Endothelial cell of umbilical vein (primary cell): ENCODE results near the gene PSMG2. TPM values are rescaled to one million over a fixed set of nuclear protein-coding genes. Genes with fewer than 3 reads are reported as not detected.

Experiments
- BruUV-seq: library from RNA; stranded (reverse); fragments of 400-500 nt; replicated peaks from 2 replicates; lab custom pipeline; 2021; lab: Mats Ljungman, UMichigan
- CTCF ChIA-PET: fragments of 300-600, 350-600 bp; sonication (Branson Sonifier 250); formaldehyde crosslinking; loops from one replicate; lab custom pipeline; 2021; ENCODE audit warnings: antibody characterized with exemption, inconsistent platforms; lab: Charles Lee
- POLR2A ChIA-PET: fragments of 300-600, 350-600 bp; sonication (Branson Sonifier 250); formaldehyde crosslinking; loops from one replicate; lab custom pipeline; 2021; ENCODE audit warnings: antibody characterized with exemption, inconsistent platforms; lab: Charles Lee
- DNase-seq: peaks from one replicate; pipeline ENCODE4 v3.0.0-alpha.2; 2011; ENCODE audit warnings: low read depth, low spot score
- FAIRE-seq: peaks from 2 replicates; lab custom pipeline; 2011; peaks lifted over from hg19 to GRCh38; lab: Jason Lieb, UNC
- H2AFZ ChIP-seq: 2 replicates; pipeline ENCODE4 v1.6.0; 2012; ENCODE audit warnings: low read depth, low read length, control low read depth, inconsistent platforms
- H3K27ac ChIP-seq: 2 replicates; pipeline ENCODE4 v1.5.1; 2011; ENCODE audit warnings: low read depth, mild to moderate bottlenecking, control low read depth, low read length, moderate library complexity; ENCODE audit not compliant: insufficient read depth
- H3K27me3 ChIP-seq, 2 experiments: 2 replicates each; pipeline versions ENCODE4 v1.6.0 to v1.6.1; 2011; ENCODE audit warnings: low read length in 2 of 2, mixed read lengths in 1 of 2; ENCODE audit not compliant: control insufficient read depth in 2 of 2, insufficient read depth in 2 of 2
- H3K36me3 ChIP-seq, 2 experiments: 2 replicates in 1 of 2; 3 replicates in 1 of 2; pipeline ENCODE4 v1.5.1; 2011; ENCODE audit warnings: low read length in 2 of 2, mild to moderate bottlenecking in 1 of 2, moderate library complexity in 1 of 2; ENCODE audit not compliant: control insufficient read depth in 2 of 2, insufficient read depth in 2 of 2; ENCODE audit errors: extremely low read depth in 1 of 2
- H3K4me1 ChIP-seq: 3 replicates; pipeline ENCODE4 v1.5.1; 2011; ENCODE audit warnings: mild to moderate bottlenecking, low read length; ENCODE audit not compliant: control insufficient read depth, insufficient read depth; ENCODE audit errors: extremely low read depth
- H3K4me2 ChIP-seq: 2 replicates; pipeline ENCODE4 v1.6.1; 2011; ENCODE audit warnings: low read length, control low read depth, mixed read lengths; ENCODE audit not compliant: insufficient read depth
- H3K4me3 ChIP-seq, 3 experiments: fragments of 200-600 bp in 1 of 3; sonication (generic), shearing (Covaris generic) in 1 of 3; replicated peaks in 1 of 3; 2 replicates each; pipeline ENCODE4 v1.5.1; 2011 to 2016; ENCODE audit warnings: control low read depth in 3 of 3, low read length in 3 of 3, mild to moderate bottlenecking in 2 of 3, inconsistent platforms in 1 of 3, low read depth in 1 of 3, moderate library complexity in 1 of 3; ENCODE audit not compliant: insufficient read depth in 1 of 3
- H3K79me2 ChIP-seq: 2 replicates; pipeline ENCODE4 v1.6.0; 2012; ENCODE audit warnings: low read length, inconsistent platforms; ENCODE audit not compliant: control insufficient read depth, insufficient read depth
- H3K9ac ChIP-seq: replicated peaks from 2 replicates; pipeline ENCODE3; 2011; ENCODE audit warnings: low read length, control low read depth; ENCODE audit not compliant: insufficient read depth; ENCODE audit errors: extremely low read depth
- H3K9me1 ChIP-seq: replicated peaks from 3 replicates; pipeline ENCODE4 v1.6.0; 2011; ENCODE audit warnings: mild to moderate bottlenecking, low read length; ENCODE audit not compliant: control insufficient read depth, insufficient read depth; ENCODE audit errors: extremely low read depth
- H3K9me3 ChIP-seq: replicated peaks from 2 replicates; pipeline ENCODE4 v1.5.1; 2012; ENCODE audit warnings: low read length, inconsistent platforms; ENCODE audit not compliant: control insufficient read depth, insufficient read depth
- H4K20me1 ChIP-seq: replicated peaks from 2 replicates; pipeline ENCODE3; 2011; ENCODE audit warnings: mild to moderate bottlenecking, low read length; ENCODE audit not compliant: control insufficient read depth, insufficient read depth; ENCODE audit errors: extremely low read depth
- EZH2 ChIP-seq: IDR thresholded peaks from 2 replicates; pipeline ENCODE4 v1.6.1; 2012; ENCODE audit warnings: borderline replicate concordance, low read depth, mild to moderate bottlenecking, moderate library complexity, low read length, inconsistent platforms; ENCODE audit not compliant: severe bottlenecking
- FOS ChIP-seq: IDR thresholded peaks from 2 replicates; pipeline ENCODE4 v1.6.1; 2011; ENCODE audit warnings: mild to moderate bottlenecking, low read length, moderate library complexity, borderline replicate concordance; ENCODE audit not compliant: insufficient read depth
- GATA2 ChIP-seq: IDR thresholded peaks from 2 replicates; pipeline ENCODE4 v1.7.0; 2011; ENCODE audit warnings: low read depth, mild to moderate bottlenecking, moderate library complexity, mixed read lengths, low read length; ENCODE audit not compliant: insufficient read length, insufficient read depth
- JUN ChIP-seq: IDR thresholded peaks from 2 replicates; pipeline ENCODE4 v1.6.1; 2011; ENCODE audit warnings: borderline replicate concordance, low read depth; ENCODE audit not compliant: insufficient read length, insufficient read depth
- MYC ChIP-seq: IDR thresholded peaks from one replicate; pipeline ENCODE4 v1.6.1; 2011; ENCODE audit warnings: mild to moderate bottlenecking, low read depth, low read length
- POLR2A ChIP-seq: IDR thresholded peaks from 2 replicates; pipeline ENCODE4 v1.6.1; 2012; ENCODE audit warnings: low read depth, mild to moderate bottlenecking, control low read depth, low read length
- POLR2AphosphoS5 ChIP-seq: IDR thresholded peaks from 2 replicates; pipeline ENCODE4 v1.6.1; 2012; ENCODE audit warnings: low read depth, mild to moderate bottlenecking, control low read depth, low read length, moderate library complexity; ENCODE audit not compliant: insufficient read depth
- dilution Hi-C: fragments of 300-500 bp; cut with MboI; formaldehyde crosslinking; loops from one replicate; pipeline ENCODE4 v1.15.0; 2019; ENCODE audit warnings: low sequenced_read_pairs; ENCODE audit not compliant: extremely low pct_ligation_motif_present
- intact Hi-C: fragments of 100-400 bp; cut with micrococcal nuclease; formaldehyde crosslinking; loops from one replicate; pipeline ENCODE4 v1.10.0; 2022
- polyA plus RNA-seq, 4 experiments: library from polyadenylated mRNA; depleted of rRNA in 3 of 4; stranded (reverse) in 3 of 4; unstranded in 1 of 4; fragments of >200 nt; gene quantifications; 2 replicates each; pipeline versions ENCODE4 v1.2.1 to v1.2.3, GENCODE V29; 2011 to 2012; ENCODE audit warnings: missing spikeins in 1 of 4
- total RNA-seq: library from RNA; stranded (reverse); gene quantifications from 2 replicates; pipeline ENCODE4 v1.2.3, GENCODE V29; 2021
- TF ChIP-seq, protein P1 (sequence below), 2 donors: IDR thresholded peaks; 1 replicate in 1 of 2; 2 replicates in 1 of 2; pipeline ENCODE4 v1.5.1; 2011; ENCODE audit warnings: low read length in 2 of 2, mild to moderate bottlenecking in 2 of 2, moderate library complexity in 2 of 2, control low read depth in 1 of 2, inconsistent platforms in 1 of 2, low read depth in 1 of 2; ENCODE audit not compliant: insufficient read depth in 1 of 2; ENCODE audit errors: extremely low read depth in 1 of 2
- TF ChIP-seq, protein P2 (sequence below): IDR thresholded peaks from 2 replicates; pipeline ENCODE4 v1.6.1; 2011; ENCODE audit not compliant: insufficient read depth, insufficient read length

The PSMG2 gene
- total and polyA plus RNA-seq, 2 donors (not counting 3 experiments of a cell fraction or from before 2014, with no cell fraction given): 42.0 to 71.0 TPM

DNA sequence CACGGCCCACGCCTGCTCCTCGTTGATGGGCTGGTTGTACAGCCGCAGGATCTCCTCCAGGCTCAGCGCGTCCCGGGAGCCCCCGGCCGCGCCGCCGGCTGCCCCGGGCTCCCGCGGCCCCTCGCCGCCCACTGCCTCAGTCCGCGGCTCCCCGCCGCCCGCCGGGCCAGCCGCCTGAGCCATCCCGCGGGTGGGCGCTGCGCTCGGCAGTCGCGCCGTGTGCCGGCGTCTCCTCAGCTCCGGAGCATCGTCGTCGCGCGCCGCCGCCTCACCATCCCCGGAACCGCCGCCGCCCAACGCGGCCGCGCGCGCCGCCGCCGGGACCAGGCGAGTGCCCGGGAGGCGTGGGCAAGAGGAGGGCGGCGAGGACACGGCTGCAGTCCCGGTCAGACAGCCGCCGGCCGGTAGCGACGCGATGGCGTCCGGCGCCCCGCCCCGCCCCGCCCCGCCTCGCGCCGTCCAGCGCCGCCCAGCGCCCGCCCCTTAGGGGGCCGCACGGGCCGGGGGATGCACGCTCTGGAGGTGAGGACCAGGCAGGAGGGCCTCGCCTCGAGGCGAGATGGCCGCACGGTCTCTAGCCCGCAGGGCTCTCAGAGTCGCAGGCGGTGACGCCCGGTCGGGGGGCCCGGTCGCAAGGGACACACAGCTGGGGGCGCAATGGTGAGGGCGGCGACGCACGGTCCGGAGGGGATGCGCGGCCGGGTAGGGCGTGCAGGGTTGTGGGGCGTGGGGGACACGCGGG is 45.0 kb upstream of the PSMG2 start, which contains the start of gene SPIRE1:
Gene SPIRE1 (minus strand): TSS at position 424 of the 742 bp plus-strand sequence. CDS start 241 bp downstream, at position 183.
- Histone ChIP-seq H3K4me1 (peaks cover 43% of the 10 kb centered on the region), H3K36me3 (no peaks in the 10 kb centered on the region), H3K9ac (peak within 1 kb of the TSS; percentile 100), H2AFZ (peak within 1 kb of the TSS; percentile 84), H3K9me3 (no peaks in the 10 kb centered on the region), H3K79me2 (peaks cover 47% of the 10 kb centered on the region), H3K27ac (peak within 1 kb of the TSS; percentile 99), H3K9me1 (no peaks in the 10 kb centered on the region), H3K27me3 (no peaks in the 10 kb centered on the region), H4K20me1 (peaks cover under 1% of the 10 kb centered on the region), H3K4me3 (peak within 1 kb of the TSS; percentile 65 to 99 (median 92)), H3K4me2 (peak within 1 kb of the TSS; percentile 99)
- no TSS peak for BruUV-seq
- intact Hi-C loops (loop anchor here (1.0 to 10.0 kb wide), 8 partner anchors 51 to 373 kb away; partner anchors contain the start of genes AFG3L2 and PRELID3A), dilution Hi-C loops (no loop called here)
- DNase-seq (peak; percentile 72), FAIRE-seq (no peak)
- TF ChIP-seq, protein P1, sequence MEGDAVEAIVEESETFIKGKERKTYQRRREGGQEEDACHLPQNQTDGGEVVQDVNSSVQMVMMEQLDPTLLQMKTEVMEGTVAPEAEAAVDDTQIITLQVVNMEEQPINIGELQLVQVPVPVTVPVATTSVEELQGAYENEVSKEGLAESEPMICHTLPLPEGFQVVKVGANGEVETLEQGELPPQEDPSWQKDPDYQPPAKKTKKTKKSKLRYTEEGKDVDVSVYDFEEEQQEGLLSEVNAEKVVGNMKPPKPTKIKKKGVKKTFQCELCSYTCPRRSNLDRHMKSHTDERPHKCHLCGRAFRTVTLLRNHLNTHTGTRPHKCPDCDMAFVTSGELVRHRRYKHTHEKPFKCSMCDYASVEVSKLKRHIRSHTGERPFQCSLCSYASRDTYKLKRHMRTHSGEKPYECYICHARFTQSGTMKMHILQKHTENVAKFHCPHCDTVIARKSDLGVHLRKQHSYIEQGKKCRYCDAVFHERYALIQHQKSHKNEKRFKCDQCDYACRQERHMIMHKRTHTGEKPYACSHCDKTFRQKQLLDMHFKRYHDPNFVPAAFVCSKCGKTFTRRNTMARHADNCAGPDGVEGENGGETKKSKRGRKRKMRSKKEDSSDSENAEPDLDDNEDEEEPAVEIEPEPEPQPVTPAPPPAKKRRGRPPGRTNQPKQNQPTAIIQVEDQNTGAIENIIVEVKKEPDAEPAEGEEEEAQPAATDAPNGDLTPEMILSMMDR (IDR thresholded peaks at IDR 0.05; ENCODE audit: extremely low read depth in 1 of 2, insufficient read depth in 1 of 2, low read depth in 1 of 2, low read length in 2 of 2): no peak
- TF ChIP-seq GATA2 (no peak), POLR2A (peak; percentile 83), MYC (no peak), EZH2 (no peak), FOS (no peak), JUN (no peak), POLR2AphosphoS5 (peak; percentile 79)
- TF ChIP-seq, protein P2, sequence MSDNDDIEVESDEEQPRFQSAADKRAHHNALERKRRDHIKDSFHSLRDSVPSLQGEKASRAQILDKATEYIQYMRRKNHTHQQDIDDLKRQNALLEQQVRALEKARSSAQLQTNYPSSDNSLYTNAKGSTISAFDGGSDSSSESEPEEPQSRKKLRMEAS: no peak
- ChIA-PET POLR2A (interaction anchor here (0.5 kb wide), 1 partner anchor 66 kb away, joined by 3 read pairs; no protein-coding TSS in a partner anchor), CTCF (interaction anchor here (1.3 to 5.4 kb wide), 5 partner anchors 119 to 330 kb away, joined by 3 to 65 read pairs (median 4); no protein-coding TSS in a partner anchor)
